SIG-M5 (cell line): ENCODE data around the gene NR1I3.
A peak's percentile ranks its signal among the peaks of the same experiment; 100 is the strongest.

Source experiments
- DNase-seq: peaks from one replicate; lab custom pipeline; 2025; lab: John Stamatoyannopoulos, UW

Gene NR1I3

DNA sequence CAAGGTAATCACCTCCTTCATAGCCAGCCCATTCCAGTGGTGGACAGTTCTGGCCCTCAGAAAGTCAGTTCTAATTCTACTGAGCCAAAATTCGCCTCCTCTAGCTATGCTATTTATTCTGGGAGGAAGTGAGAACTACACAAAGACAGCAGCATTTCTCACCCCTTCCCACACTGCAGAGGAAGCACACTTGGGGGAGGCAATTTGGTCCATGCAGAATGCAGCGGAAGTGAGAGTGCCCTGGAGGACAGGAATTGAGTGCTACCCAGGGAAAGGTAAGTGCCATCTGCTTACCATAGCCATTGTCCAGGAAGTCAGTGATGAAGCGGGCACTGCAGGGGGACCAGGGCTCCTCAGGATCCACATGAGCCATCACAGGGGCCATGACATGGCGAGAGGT, 42.8 kb downstream of the NR1I3 start:
- no peak for DNase-seq

DNA sequence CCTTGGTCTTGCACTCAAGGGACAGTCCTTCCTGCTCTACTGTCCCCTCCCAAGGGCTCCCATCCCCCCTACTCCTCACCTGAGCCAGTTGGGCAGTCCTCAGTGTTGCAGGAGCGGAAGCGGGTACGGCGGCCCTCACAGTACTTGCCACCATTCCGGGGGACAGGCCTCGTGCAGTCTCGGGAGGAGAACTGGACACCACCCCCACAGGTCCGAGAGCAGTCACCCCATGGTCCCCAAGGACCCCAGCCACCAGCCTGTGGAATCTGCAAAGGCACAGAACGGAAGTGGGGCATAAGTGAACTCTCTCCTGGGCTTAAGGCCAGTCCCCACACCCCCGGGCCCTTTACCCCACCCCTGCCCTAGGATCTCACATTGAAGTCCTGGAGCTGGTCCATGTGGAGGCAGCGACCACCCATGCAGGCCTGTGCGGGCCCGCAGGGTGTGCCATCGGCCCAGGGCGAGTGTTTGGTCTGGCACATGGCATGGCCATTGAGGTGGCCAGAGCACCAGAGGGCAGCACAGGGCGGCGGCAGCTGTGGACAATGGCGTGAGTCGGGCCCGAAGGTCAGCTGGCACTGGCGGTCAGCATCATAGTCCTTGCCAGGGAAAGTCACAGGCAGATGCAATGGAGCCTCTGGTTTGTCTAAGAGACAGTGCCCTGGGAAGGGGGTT, 44.3 kb downstream of the NR1I3 start:
- DNase-seq: no peak

DNA sequence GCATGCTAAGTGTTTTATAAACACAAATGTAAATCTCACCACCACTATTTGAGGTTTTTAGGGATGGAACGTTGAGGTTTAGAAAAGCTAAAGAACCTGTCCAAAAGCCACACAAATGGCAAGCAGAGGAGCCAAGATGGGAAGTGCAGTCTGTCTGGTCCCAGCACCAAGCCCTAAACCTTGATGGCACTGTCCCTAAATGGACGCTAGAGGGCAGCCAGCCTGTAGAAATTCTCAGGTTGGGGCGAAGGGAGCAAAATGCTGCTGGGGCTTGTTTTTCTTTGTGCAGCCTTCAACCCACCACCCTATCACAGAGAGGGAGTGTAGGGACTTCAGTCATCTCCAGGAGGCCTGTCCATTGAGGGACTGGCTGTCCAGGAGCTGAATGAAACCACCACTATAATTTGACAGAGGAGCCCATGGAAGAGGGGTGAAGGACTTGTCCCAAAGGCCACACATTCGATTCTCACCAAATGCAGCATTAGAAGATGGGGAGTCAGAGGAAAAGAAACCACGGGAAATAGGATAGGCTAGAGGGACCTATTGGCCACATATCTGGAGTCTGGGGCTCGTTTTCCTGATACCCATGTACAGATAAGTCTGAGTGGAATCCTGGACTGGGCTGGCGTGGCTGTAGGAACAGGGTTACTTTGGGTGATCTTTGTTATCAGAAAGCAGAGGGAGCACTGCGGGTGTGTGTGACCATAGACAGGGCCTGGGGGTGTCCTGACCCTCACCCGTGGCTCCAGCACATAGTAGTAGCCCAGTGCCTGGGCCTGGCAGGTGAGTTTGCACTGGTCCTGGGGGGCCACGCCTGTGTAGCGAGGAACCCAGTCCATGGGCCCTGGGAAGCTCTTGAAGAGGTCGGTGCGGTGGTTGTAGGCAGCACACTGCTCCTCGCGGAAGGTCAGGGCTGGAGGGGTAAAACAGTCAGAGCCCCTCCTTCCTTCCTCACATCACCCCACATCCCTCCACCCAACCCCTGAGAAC, 45.2 kb downstream of the NR1I3 start:
- DNase-seq: no peak

DNA sequence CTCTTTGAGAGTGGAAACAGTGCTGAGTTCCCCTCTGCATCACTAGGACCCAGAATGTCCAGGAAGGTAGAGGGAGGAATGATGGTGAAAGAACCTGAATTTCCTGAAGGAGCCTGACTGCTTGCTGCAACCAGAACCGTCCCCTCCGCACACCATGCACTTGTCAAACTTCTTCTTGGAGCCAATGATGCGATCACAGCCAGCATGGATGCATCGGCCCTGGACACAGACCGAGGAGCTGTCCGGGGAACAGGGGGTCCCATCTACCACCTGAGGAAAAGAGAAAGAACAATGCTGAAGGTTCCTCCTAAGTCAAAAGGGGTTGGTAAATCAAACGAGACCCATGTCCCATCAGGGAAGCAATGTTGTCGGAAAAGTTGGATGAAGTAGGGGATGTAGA, 46.0 kb downstream of the NR1I3 start:
- DNase-seq: no peak

DNA sequence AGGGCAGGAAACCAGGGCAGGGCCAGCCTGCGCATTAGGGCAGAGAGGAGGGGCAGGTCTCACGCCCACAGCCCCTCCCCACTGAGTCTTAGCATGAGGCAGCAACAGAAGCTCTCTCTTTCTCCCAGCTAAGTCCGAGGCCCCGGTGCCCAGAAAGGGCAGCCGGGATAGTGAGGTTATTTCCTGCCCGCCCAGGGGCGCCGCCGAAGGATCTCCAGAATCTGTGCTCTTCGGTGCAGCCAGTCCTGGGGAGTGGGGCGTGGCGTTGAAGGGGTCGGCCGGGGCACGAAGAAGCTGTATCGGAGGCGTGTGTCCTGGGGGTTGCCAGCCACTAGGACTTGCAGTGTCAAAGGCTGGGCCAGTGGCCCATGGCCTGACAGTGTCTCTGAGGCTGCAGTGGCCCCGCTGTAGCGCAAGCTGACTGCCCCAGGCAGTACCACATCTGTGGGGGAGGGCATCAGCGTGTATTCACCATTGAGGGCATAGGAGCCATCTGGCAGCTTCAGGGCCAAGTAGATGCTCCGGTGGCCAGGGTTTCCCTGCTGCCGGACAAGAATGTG, 47.0 kb downstream of the NR1I3 start:
- DNase-seq: no peak

DNA sequence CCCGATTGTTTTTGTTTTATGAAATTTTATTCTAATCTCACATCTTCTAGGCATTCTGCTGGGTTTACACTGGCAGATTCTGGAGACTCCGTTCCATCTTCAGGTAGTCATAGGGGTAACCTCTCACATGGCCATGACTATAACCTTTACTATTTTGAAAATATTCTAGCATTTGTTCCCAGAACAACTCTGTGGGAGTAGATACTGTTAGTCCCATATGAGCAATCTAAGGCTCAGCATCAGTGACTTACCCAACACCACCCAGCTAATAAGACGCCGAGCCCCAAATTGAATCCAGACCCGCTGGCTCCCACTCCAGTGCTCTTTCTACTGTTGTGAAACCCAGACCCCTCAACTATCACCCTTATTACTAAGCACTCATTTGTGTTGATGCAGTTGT, 49.0 kb downstream of the NR1I3 start:
- DNase-seq: no peak

DNA sequence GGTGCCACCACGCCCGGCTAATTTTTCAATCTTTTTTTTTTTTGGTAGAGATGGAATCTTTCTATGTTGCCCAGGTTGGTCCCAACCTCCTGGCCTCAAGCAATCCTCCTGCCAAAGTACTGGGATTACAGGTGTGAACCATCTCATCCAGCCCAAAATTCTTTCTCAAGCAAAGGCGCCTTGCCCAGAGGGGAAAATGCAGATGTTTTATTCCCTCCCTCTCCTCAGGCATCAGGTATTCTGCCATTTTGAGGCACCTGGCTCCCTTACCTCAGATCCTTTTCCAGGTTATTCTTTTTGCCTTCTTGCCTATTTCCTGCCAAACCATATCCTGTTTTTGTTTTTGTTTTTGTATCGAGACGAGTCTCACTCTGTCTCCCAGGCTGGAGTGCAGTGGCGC, 49.6 kb downstream of the NR1I3 start:
- no peak for DNase-seq

DNA sequence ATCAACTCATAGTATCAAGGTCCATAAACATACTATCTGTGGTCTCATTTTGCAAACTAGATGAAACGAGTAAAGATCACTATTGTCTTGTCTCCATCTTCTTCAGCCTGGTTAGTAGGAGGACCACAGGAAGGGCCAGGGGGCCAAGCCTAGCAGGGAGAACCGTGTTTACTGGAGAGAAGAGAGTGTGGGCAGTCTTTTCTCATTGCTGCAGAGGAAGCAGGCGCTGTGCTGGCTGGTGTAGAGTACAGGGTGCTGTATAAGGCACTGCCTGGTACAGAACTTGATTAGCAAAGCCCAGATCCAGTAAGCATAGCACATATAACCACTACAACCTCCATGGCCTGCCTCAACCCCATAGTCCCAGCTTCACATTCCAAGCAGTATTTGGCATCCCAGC, 50.7 kb downstream of the NR1I3 start:
- no peak for DNase-seq

DNA sequence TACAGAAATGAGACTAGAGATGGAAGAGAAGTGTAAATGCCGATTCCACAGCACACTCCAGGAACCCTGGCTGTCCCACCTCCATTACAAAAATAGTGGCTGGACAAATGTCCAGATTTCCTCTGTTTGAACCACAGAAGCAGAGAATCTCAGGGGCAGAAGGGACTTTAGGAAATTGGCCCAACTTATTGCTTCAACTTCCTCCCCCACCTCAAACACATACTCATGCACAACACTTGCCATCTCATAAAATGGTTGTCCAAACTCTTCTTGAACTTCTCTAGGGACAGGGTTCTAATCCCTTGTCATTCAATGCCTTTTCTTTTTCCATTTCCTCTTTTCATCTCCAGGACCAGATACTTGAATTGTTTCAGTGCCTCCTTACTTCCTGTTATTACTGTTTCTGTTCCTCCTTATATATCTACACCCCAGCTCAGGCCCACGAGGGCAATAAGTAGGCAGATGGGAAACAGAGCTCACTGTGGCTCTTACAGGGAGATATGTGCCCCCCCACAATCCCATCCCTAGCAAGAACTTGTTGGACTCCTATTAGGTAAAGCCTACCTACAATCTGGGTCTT, 52.2 kb downstream of the NR1I3 start:
- DNase-seq: peak; percentile 100

DNA sequence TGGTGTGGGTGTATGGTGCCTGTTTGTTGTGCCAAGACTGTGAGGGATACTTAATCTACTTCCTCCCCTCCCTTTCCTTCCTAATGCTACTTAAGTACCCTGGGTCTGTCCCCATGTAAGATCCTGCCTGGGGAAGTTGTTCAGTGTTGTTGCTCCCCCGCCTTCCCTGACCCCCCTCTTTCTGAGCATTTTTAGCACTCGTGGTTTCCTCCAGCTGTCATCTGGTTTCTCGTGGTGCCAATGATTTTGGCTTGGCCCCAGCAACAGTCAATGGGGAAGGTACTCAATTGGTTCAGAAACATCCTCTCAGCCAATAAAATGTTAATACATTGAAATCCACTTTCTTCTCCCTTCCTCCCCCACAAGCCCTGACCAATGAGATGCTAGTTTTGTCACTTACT, 52.7 kb downstream of the NR1I3 start:
- peak; percentile 95 for DNase-seq

DNA sequence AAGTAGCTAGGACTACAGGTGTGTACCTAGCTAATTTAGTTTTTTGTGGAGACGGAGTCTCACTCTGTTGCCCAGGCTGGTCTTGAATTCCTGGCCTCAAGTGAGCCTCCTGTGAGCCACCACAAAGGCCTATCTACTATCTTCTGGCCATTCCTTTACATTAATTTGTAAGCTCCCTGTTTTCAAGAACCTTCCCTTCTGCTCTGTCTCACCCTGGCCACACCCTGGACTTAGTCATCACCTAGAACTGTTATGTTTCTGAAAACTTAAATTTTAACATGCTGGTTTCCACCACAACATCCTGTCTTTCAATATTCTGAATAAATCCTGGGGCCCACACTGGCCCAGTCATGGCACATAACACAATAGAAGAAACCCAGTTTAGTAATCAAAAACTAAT, 55.8 kb downstream of the NR1I3 start:
- peak; percentile 63 for DNase-seq

DNA sequence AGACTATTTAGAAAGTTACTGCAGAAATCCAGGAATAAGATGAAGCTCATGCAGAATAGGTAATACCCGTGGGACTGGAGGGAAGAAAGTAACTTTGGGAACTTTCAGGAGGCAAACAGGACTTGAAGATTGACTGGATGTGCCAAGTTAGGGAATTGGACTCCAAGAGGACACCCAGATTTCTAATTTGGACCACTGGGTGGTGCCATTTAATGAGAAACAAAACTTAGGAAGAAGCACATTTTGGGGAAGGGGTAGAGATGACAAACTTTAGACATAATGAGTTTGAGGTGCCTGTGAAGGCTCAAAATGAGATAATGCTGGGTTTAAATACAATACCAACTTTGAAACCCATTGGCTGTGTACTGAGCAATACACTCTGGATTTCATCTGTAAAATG, 57.4 kb downstream of the NR1I3 start:
- no peak for DNase-seq

DNA sequence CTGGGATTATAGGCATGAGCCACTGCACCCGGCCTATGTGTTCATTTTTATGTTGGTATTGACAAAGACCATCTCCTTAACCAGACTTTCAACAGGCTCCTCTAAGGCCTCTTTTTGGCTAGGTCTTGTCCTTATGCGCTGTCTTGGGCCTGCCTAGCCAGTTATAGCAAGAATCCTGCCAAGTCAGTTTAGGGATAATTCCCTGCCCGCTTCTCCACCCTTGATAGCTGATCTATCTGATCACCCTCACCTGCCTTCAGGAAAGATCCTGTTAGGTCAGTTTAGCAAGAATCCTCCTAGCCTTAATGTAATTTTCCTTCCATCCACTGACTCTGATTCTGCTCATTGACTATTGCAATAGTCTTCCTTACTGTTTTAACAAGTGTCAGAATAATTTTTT, 58.3 kb downstream of the NR1I3 start:
- no peak for DNase-seq
